SU-DHL-6 (cell line): ENCODE data around the gene ARID5B.

ENCODE experiments used
- H2AFZ ChIP-seq: fragments of 200-600 bp; sonication (generic); 2 replicates; pipeline ENCODE4 v1.6.1; 2014; ENCODE audit warnings: low read depth, mild to moderate bottlenecking, moderate library complexity, mixed read lengths, antibody characterized with exemption, low read length; ENCODE audit not compliant: severe bottlenecking
- H3F3A ChIP-seq: fragments of 200-600 bp; shearing (Covaris generic); 2 replicates; pipeline ENCODE4 v1.6.0; 2016; ENCODE audit warnings: antibody characterized with exemption, mild to moderate bottlenecking; ENCODE audit not compliant: insufficient read depth
- H3K27ac ChIP-seq: fragments of 200-600 bp; sonication (generic); 2 replicates; pipeline ENCODE4 v1.5.1; 2016; ENCODE audit warnings: low read depth, mild to moderate bottlenecking, low read length, moderate library complexity, mixed read lengths
- H3K27me3 ChIP-seq: fragments of 200-600 bp; sonication (generic), shearing (Covaris generic); 2 replicates; pipeline ENCODE4 v1.6.0; 2014; ENCODE audit warnings: mild to moderate bottlenecking, low read length
- H3K36me3 ChIP-seq: fragments of 200-600 bp; sonication (generic); 2 replicates; pipeline ENCODE4 v1.6.1; 2014; ENCODE audit warnings: mild to moderate bottlenecking, low read length, mixed read lengths
- H3K4me2 ChIP-seq: fragments of 300-600, 200-600 bp; shearing (Covaris generic), sonication (generic); 2 replicates; pipeline ENCODE4 v1.6.0; 2014; ENCODE audit warnings: low read length, low read depth, mild to moderate bottlenecking; ENCODE audit not compliant: poor library complexity, severe bottlenecking
- H3K4me3 ChIP-seq: fragments of 200-600 bp; sonication (generic); 2 replicates; pipeline ENCODE4 v1.5.1; 2014; ENCODE audit warnings: antibody characterized with exemption, low read length, mild to moderate bottlenecking, mixed read lengths; ENCODE audit not compliant: insufficient read depth, poor library complexity, severe bottlenecking
- H3K79me2 ChIP-seq: fragments of 200-600 bp; sonication (generic); 2 replicates; pipeline ENCODE4 v1.6.1; 2014; ENCODE audit warnings: mild to moderate bottlenecking, low read length, moderate library complexity; ENCODE audit not compliant: insufficient read depth
- H3K9ac ChIP-seq: fragments of 200-600 bp; sonication (generic); 2 replicates; pipeline ENCODE4 v1.7.0; 2014; ENCODE audit warnings: mild to moderate bottlenecking, low read length
- H3K9me2 ChIP-seq: fragments of 200-600 bp; sonication (generic); replicated peaks from 2 replicates; pipeline ENCODE4 v1.6.1; 2014; ENCODE audit warnings: low read length; ENCODE audit not compliant: insufficient read depth
- H3K9me3 ChIP-seq: fragments of 200-600 bp; sonication (generic); 2 replicates; pipeline ENCODE4 v1.6.1; 2014; ENCODE audit warnings: low read length, mixed read lengths; ENCODE audit not compliant: insufficient read depth
- H4K20me1 ChIP-seq: fragments of 200-600 bp; sonication (generic); 2 replicates; pipeline ENCODE4 v1.6.1; 2014; ENCODE audit warnings: low read depth, mild to moderate bottlenecking, antibody characterized with exemption, low read length, moderate library complexity, mixed read lengths
- CTCF ChIP-seq: fragments of 200-600 bp; sonication (generic); IDR thresholded peaks from one replicate; pipeline ENCODE4 v1.5.1; 2017; ENCODE audit warnings: antibody characterized with exemption, mild to moderate bottlenecking, low read length, moderate library complexity; ENCODE audit not compliant: insufficient read depth, poor library complexity, severe bottlenecking
- EZH2phosphoT487 ChIP-seq: fragments of 200-600 bp; sonication (generic), shearing (Covaris generic); conservative IDR thresholded peaks from 2 replicates; pipeline ENCODE4 v1.6.1; 2018; ENCODE audit warnings: mild to moderate bottlenecking, antibody characterized with exemption, low read length, moderate library complexity, mixed read lengths

The ARID5B gene

DNA sequence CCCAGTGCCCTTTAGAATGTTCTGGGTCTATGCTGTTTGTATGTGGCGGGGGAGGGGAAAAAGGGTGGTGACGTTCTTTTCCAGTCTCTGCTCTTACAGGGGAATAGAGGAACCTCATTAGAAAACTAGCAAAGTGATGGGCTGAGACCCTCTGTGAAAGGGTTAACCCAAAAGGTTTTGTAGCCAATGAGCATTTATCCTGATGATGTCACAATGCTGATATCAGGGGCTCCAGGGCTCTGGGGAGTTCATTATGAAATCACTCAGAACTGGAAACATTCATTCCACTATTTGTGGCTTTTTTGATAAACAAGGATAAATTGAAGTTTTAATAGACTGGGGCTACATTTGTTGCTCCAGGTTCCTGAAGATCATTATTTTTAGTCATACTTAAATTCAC is 71.7 kb downstream of the ARID5B start:
- H4K20me1 ChIP-seq, result no peaks in the 10 kb centered on the region
- H3K9me2 ChIP-seq, result no peaks in the 10 kb centered on the region
- no peak overlapping the region for H2AFZ ChIP-seq
- H3K27ac ChIP-seq, result peak overlapping the region; percentile 99
- TF ChIP-seq EZH2phosphoT487, result no peak
- TF ChIP-seq CTCF, result no peak
- H3K9ac ChIP-seq, result peak overlapping the region; percentile 47
- peak overlapping the region; percentile 67 for H3K4me2 ChIP-seq
- no peaks in the 10 kb centered on the region for H3K27me3 ChIP-seq
- peaks cover 38% of the 10 kb centered on the region for H3F3A ChIP-seq
- peaks cover 13% of the 10 kb centered on the region for H3K36me3 ChIP-seq
- no peaks in the 10 kb centered on the region for H3K9me3 ChIP-seq
- peaks cover 80% of the 10 kb centered on the region for H3K79me2 ChIP-seq
- H3K4me3 ChIP-seq, result peak overlapping the region; percentile 21

DNA sequence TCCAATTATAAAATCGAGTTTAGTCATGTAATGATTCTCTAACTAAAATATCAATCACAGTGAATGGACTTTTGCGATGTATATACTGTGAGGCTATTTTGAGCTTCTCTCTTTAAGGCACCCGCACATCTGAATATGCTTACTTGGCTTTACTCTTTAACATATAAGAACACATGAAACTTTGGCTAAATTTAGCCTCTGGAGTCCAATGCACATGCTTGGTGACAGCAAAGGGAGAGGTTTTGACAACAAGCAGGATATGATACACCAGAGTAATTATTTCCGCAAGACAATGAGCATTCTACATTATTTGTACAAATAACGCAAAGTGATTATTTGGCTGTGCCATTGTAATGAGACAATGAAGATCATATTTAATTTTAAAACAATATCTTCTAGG is 72.4 kb downstream of the ARID5B start:
- Histone ChIP-seq H3K4me2 (peak overlapping the region; percentile 67), H2AFZ (no peak overlapping the region)

DNA sequence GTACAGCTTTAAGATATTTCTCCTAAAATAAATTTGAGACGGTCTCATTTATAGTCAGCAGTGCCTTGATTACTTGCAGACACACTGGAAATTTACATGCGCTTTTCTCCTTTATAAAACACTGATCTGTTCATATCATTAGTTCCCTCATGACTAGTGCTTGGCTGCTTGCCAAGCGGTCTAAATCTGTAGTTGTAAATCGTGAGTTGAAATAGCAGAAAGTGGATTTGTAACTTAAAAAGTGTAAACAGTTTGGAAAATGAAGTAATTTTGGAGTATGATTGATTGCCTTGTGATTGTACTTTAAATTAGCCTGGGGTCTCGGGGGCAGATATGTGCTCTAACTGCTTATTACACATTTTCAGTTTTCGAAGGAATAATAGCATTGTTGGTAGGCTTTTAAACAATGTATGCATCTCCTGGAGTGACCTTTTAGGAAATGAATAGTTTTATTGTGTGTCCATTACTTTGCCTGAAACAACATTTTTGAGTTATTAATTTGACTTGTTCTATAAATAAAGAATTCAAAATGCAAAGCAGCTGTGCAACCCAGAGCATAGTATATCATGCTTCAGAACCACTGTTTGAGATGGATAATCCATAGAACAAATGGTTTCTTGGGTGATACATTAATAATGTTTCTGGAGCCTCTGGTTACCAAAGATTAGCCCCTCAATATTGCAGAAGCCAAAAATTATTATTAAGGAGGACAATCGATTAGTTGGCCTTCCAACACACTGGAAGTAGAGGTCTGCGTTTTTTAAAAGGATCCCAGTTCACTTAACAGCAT is 73.3 kb downstream of the ARID5B start:
- Histone ChIP-seq H3K9me3 (no peaks in the 10 kb centered on the region), H3F3A (peaks cover 40% of the 10 kb centered on the region), H4K20me1 (no peaks in the 10 kb centered on the region), H3K9me2 (no peaks in the 10 kb centered on the region), H3K4me2 (peak overlapping the region; percentile 67), H3K79me2 (peaks cover 75% of the 10 kb centered on the region), H3K4me3 (no peak overlapping the region), H3K27ac (peak overlapping the region; percentile 99), H3K36me3 (peaks cover 13% of the 10 kb centered on the region), H2AFZ (no peak overlapping the region), H3K27me3 (no peaks in the 10 kb centered on the region), H3K9ac (peak overlapping the region; percentile 47)
- TF ChIP-seq EZH2phosphoT487 (no peak), CTCF (no peak)

More for the DNA sequence above, 72.4 kb downstream of the ARID5B start:
- Histone ChIP-seq H3K27ac (peak overlapping the region; percentile 99), H3K9me3 (no peaks in the 10 kb centered on the region), H4K20me1 (no peaks in the 10 kb centered on the region), H3K79me2 (peaks cover 75% of the 10 kb centered on the region), H3K27me3 (no peaks in the 10 kb centered on the region), H3K36me3 (peaks cover 13% of the 10 kb centered on the region), H3F3A (peaks cover 33% of the 10 kb centered on the region), H3K9ac (peak overlapping the region; percentile 47), H3K9me2 (no peaks in the 10 kb centered on the region), H3K4me3 (peak overlapping the region; percentile 21)
- TF ChIP-seq EZH2phosphoT487, result no peak
- TF ChIP-seq CTCF, result no peak
